Colonic mucosa (tissue), 4 donors: ENCODE data around the gene TMBIM6. TPM values are rescaled to one million over a fixed set of nuclear protein-coding genes. Genes with fewer than 3 reads are reported as not detected.

Experiments
- DNase-seq: peaks from one replicate; pipeline ENCODE4 v3.0.0-alpha.2; 2020
- H3K27ac ChIP-seq: fragments of 200-600 bp; one replicate; pipeline ENCODE4 v1.8.0; 2021
- H3K27me3 ChIP-seq: fragments of 200-600 bp; one replicate; pipeline ENCODE4 v1.8.0; 2021
- H3K36me3 ChIP-seq: fragments of 200-600 bp; one replicate; pipeline ENCODE4 v1.8.0; 2021
- H3K4me1 ChIP-seq: fragments of 200-600 bp; one replicate; pipeline ENCODE4 v1.8.0; 2021; ENCODE audit warnings: mild to moderate bottlenecking
- H3K4me3 ChIP-seq: fragments of 200-600 bp; one replicate; pipeline ENCODE4 v1.8.0; 2021
- H3K9ac ChIP-seq, 2 donors: one replicate each; pipeline ENCODE4 v1.7.0; 2013; ENCODE audit warnings: control low read depth in 2 of 2, low read depth in 2 of 2, low read length in 2 of 2
- H3K9me3 ChIP-seq: fragments of 200-600 bp; one replicate; pipeline ENCODE4 v1.8.0; 2021
- CTCF ChIP-seq: fragments of 200-600 bp; IDR thresholded peaks from one replicate; pipeline ENCODE4 v1.8.0; 2022; ENCODE audit warnings: antibody characterized with exemption, mild to moderate bottlenecking
- intact Hi-C: fragments of 100-400 bp; cut with DNase I; formaldehyde crosslinking; loops from one replicate; pipeline ENCODE4 v1.14.1; 2022
- total RNA-seq, 2 donors: library from RNA; stranded (reverse); fragmentation: NEBNext Ultra II Directional in 1 of 2; extraction: Animal tissue kit (Norgen Biotek cat#: 25700) in 1 of 2; gene quantifications; one replicate each; pipeline ENCODE4 v1.2.1, GENCODE V29; 2021
- donor health status: healthy.
- donor health status: DM: no; HTN: no; CAD: no.
- donor health status: DM: no; HTN: no; CAD: no.

The TMBIM6 gene, protein sequence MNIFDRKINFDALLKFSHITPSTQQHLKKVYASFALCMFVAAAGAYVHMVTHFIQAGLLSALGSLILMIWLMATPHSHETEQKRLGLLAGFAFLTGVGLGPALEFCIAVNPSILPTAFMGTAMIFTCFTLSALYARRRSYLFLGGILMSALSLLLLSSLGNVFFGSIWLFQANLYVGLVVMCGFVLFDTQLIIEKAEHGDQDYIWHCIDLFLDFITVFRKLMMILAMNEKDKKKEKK
- total RNA-seq, result 1,000 to 10,000 TPM in 1 of 2 donors, 100 to 1,000 TPM in 1; 868 to 1,024 TPM

DNA sequence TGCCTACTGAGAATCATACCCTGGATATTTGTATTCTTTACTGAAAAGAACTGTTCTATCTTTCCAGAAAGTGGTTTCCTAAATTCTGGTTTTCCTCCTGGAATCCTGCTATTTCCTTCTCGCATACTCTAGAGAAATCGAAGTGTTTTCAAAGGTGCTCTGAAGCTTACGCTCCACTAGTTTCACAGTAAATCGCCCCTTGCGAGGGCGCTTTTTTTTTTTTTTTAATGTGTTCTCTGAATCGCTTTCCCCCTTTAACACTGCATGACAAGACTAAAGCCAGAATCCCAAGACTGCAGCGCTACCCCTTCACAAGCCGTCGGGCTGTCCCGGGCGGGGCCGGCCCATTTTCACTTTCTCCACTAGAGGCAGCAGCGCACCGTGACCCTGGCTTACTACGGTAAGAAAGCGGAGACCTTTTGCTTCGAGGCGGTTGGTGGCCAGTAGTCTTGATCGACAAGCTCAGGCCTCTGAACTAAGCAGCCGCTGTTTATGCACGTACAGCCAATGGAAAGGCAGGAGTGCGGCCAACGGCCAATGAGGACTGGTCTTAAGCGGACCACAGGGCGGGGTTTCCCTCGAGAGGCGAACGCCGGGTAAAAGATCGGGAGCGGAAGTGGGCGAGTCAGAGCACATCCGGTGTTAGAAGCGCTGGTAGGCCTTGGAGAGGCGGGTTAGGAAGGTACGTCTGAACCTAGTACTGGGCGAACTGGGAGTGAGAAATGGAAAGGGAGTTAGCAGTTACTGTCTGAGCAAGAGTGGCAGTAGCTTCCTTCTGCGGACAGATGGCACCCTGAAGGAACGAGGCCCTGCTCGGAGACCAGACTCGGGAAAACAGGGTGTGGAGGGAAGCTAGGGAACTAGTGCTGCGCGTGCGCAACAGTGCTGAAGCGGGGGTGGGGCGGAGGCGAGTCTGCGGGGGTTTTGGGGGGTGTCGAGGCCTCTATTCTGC lies at the start of gene TMBIM6:
Gene TMBIM6 (plus strand): TSS at position 628 of the 952 bp plus-strand sequence. CDS start 10,937 bp downstream, outside the sequence.
- H3K4me3 ChIP-seq, result peak within 1 kb of the TSS; percentile 73
- no peaks in the 10 kb centered on the region for H3K36me3 ChIP-seq
- peaks cover 4% of the 10 kb centered on the region for H3K4me1 ChIP-seq
- H3K27me3 ChIP-seq, result no peaks in the 10 kb centered on the region
- TF ChIP-seq CTCF, result peak; percentile 99
- peak; percentile 99 for DNase-seq
- no peaks in the 10 kb centered on the region for H3K9me3 ChIP-seq
- H3K9ac ChIP-seq, result peak within 1 kb of the TSS; percentile 96 to 99
- peak within 1 kb of the TSS; percentile 95 for H3K27ac ChIP-seq
- intact Hi-C loops, result no loop called here

DNA sequence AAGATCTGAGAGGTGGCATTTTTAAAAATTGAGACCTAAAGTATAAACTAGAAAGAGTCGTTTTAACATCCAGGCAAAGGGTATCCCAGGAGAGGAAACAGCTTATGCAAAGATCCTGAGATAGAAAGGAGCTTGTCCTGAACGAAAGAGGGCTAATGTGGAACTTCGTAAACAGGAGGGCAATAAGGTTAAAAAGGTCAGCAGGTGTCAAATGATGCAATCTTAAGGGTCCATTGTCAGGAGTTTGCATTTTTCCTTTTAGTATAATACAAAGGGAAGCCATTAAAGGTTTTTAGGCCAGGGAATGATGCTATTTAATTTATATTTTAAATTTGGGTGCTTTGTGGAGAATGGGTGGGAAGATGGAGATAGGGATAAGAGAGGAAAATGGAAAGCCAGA lies 48.5 kb upstream of the TMBIM6 start:
- H3K4me3 ChIP-seq, result no peak overlapping the region
- no peaks in the 10 kb centered on the region for H3K4me1 ChIP-seq
- H3K36me3 ChIP-seq, result no peaks in the 10 kb centered on the region
- TF ChIP-seq CTCF, result no peak
- DNase-seq, result no peak
- H3K9me3 ChIP-seq, result no peaks in the 10 kb centered on the region
- H3K27ac ChIP-seq, result no peak overlapping the region
- intact Hi-C loops, result no loop called here
- H3K9ac ChIP-seq, result no peak overlapping the region
- no peaks in the 10 kb centered on the region for H3K27me3 ChIP-seq

GRCh38 chr12:49693931-49694444 lies 47.4 kb upstream of the TMBIM6 start:
- Histone ChIP-seq H3K9ac (no peak overlapping the region), H3K27me3 (no peaks in the 10 kb centered on the region), H3K27ac (no peak overlapping the region), H3K36me3 (no peaks in the 10 kb centered on the region), H3K9me3 (no peaks in the 10 kb centered on the region), H3K4me3 (no peak overlapping the region), H3K4me1 (no peaks in the 10 kb centered on the region)
- intact Hi-C loops, result no loop called here
- no peak for TF ChIP-seq CTCF
- no peak for DNase-seq

- H3K4me1 ChIP-seq, result no peaks in the 10 kb centered on the region
- no peak overlapping the region for H3K9ac ChIP-seq
- H3K4me3 ChIP-seq, result no peak overlapping the region
- DNase-seq, result no peak
- intact Hi-C loops, result no loop called here
- H3K27ac ChIP-seq, result no peak overlapping the region
- H3K36me3 ChIP-seq, result no peaks in the 10 kb centered on the region
- no peaks in the 10 kb centered on the region for H3K27me3 ChIP-seq
- no peaks in the 10 kb centered on the region for H3K9me3 ChIP-seq
- no peak for TF ChIP-seq CTCF
Observed at GRCh38 chr12:49696723-49697122, 44.6 kb upstream of the TMBIM6 start.

- Histone ChIP-seq H3K4me1 (no peaks in the 10 kb centered on the region), H3K9me3 (no peaks in the 10 kb centered on the region), H3K4me3 (no peak overlapping the region), H3K9ac (no peak overlapping the region), H3K27ac (no peak overlapping the region), H3K27me3 (no peaks in the 10 kb centered on the region), H3K36me3 (no peaks in the 10 kb centered on the region)
- intact Hi-C loops, result no loop called here
- DNase-seq, result no peak
- no peak for TF ChIP-seq CTCF
Observed at GRCh38 chr12:49697808-49698207, 43.5 kb upstream of the TMBIM6 start.
